IPS-20b (cell line): ENCODE results near the gene CEP83.

Source experiments
- H3K27ac ChIP-seq: one replicate; pipeline ENCODE4 v1.5.1; 2013; ENCODE audit warnings: low read length
- H3K27me3 ChIP-seq: 2 replicates; pipeline ENCODE4 v1.6.1; 2013; ENCODE audit warnings: mild to moderate bottlenecking, low read length, inconsistent platforms; ENCODE audit not compliant: insufficient read depth
- H3K36me3 ChIP-seq: 2 replicates; pipeline ENCODE4 v1.6.1; 2013; ENCODE audit warnings: low read depth, mild to moderate bottlenecking, inconsistent platforms, low read length, moderate library complexity; ENCODE audit not compliant: insufficient read depth
- H3K4me1 ChIP-seq: 2 replicates; pipeline ENCODE4 v1.6.1; 2013; ENCODE audit warnings: mild to moderate bottlenecking, control low read depth, inconsistent platforms, low read length, moderate library complexity; ENCODE audit not compliant: insufficient read depth
- H3K4me3 ChIP-seq: 2 replicates; pipeline ENCODE4 v1.5.1; 2013; ENCODE audit warnings: mild to moderate bottlenecking, low read length, inconsistent platforms
- H3K9ac ChIP-seq: 2 replicates; pipeline ENCODE4 v1.6.1; 2013; ENCODE audit warnings: low read depth, mild to moderate bottlenecking, inconsistent platforms, low read length, moderate library complexity
- H3K9me3 ChIP-seq: 2 replicates; pipeline ENCODE4 v1.6.1; 2013; ENCODE audit warnings: mild to moderate bottlenecking, low read depth, low read length, inconsistent platforms; ENCODE audit not compliant: insufficient read depth

Gene CEP83

GRCh38 chr12:94374124-94374523, 85.5 kb downstream of the CEP83 start:
- H3K9ac ChIP-seq = no peak overlapping the region
- no peak overlapping the region for H3K27ac ChIP-seq
- H3K27me3 ChIP-seq = no peaks in the 10 kb centered on the region

GRCh38 chr12:94372461-94372860, 87.2 kb downstream of the CEP83 start:
- Histone ChIP-seq H3K36me3 (peaks cover 10% of the 10 kb centered on the region; the same call in 1 of the 2 replicates), H3K27me3 (no peaks in the 10 kb centered on the region), H3K9me3 (no peaks in the 10 kb centered on the region), H3K9ac (no peak overlapping the region), H3K4me1 (peaks cover 3% of the 10 kb centered on the region), H3K4me3 (no peak overlapping the region), H3K27ac (no peak overlapping the region)

More at GRCh38 chr12:94374124-94374523, 85.5 kb downstream of the CEP83 start:
- peaks cover 3% of the 10 kb centered on the region for H3K4me1 ChIP-seq
- H3K36me3 ChIP-seq = peaks cover 17% of the 10 kb centered on the region; the same call in 1 of the 2 replicates
- H3K9me3 ChIP-seq = no peaks in the 10 kb centered on the region
- H3K4me3 ChIP-seq = no peak overlapping the region

GRCh38 chr12:94362653-94363052, 97.0 kb downstream of the CEP83 start:
- no peak overlapping the region for H3K9ac ChIP-seq
- no peaks in the 10 kb centered on the region for H3K4me1 ChIP-seq
- no peak overlapping the region for H3K27ac ChIP-seq
- no peak overlapping the region for H3K4me3 ChIP-seq
- peaks cover 28% of the 10 kb centered on the region for H3K9me3 ChIP-seq
- no peaks in the 10 kb centered on the region for H3K27me3 ChIP-seq
- H3K36me3 ChIP-seq = peaks cover 27% of the 10 kb centered on the region

- Histone ChIP-seq H3K36me3 (peaks cover 22% of the 10 kb centered on the region), H3K9me3 (peaks cover 28% of the 10 kb centered on the region), H3K4me1 (no peaks in the 10 kb centered on the region), H3K27me3 (no peaks in the 10 kb centered on the region), H3K4me3 (no peak overlapping the region), H3K27ac (no peak overlapping the region), H3K9ac (no peak overlapping the region)
Observed at GRCh38 chr12:94359761-94360160, 99.9 kb downstream of the CEP83 start.

- H3K27me3 ChIP-seq = no peaks in the 10 kb centered on the region
- H3K9ac ChIP-seq = no peak overlapping the region
- H3K4me1 ChIP-seq = no peaks in the 10 kb centered on the region
- peaks cover 22% of the 10 kb centered on the region; the same call in 1 of the 2 replicates for H3K9me3 ChIP-seq
- peaks cover 13% of the 10 kb centered on the region for H3K36me3 ChIP-seq
- H3K4me3 ChIP-seq = no peak overlapping the region
- H3K27ac ChIP-seq = no peak overlapping the region
Observed at GRCh38 chr12:94353130-94353529, 106.5 kb downstream of the CEP83 start.

- 0 out of 2 replicates have a peak, but pooled peaks cover 3% of the 10 kb centered on the region for H3K36me3 ChIP-seq
- H3K9me3 ChIP-seq = no peaks in the 10 kb centered on the region
- no peak overlapping the region for H3K4me3 ChIP-seq
- no peak overlapping the region for H3K9ac ChIP-seq
- H3K27ac ChIP-seq = no peak overlapping the region
- H3K4me1 ChIP-seq = no peaks in the 10 kb centered on the region
- no peaks in the 10 kb centered on the region for H3K27me3 ChIP-seq
Observed at GRCh38 chr12:94340573-94340972, 119.1 kb downstream of the CEP83 start.

GRCh38 chr12:94338006-94338794, 121.5 kb downstream of the CEP83 start:
- Histone ChIP-seq H3K36me3 (no peaks in the 10 kb centered on the region), H3K4me1 (peaks cover 2% of the 10 kb centered on the region; the same call in 1 of the 2 replicates), H3K9me3 (no peaks in the 10 kb centered on the region), H3K9ac (no peak overlapping the region), H3K27me3 (no peaks in the 10 kb centered on the region), H3K27ac (no peak overlapping the region), H3K4me3 (no peak overlapping the region)

GRCh38 chr12:94336211-94336925, 123.3 kb downstream of the CEP83 start:
- peaks cover 2% of the 10 kb centered on the region; the same call in 1 of the 2 replicates for H3K4me1 ChIP-seq
- H3K9ac ChIP-seq = no peak overlapping the region
- no peak overlapping the region for H3K27ac ChIP-seq
- no peaks in the 10 kb centered on the region for H3K9me3 ChIP-seq
- 0 out of 2 replicates have a peak, but pooled peaks cover 7% of the 10 kb centered on the region for H3K36me3 ChIP-seq
- H3K27me3 ChIP-seq = no peaks in the 10 kb centered on the region
- H3K4me3 ChIP-seq = no peak overlapping the region

- H3K36me3 ChIP-seq = peaks cover 18% of the 10 kb centered on the region; the same call in 1 of the 2 replicates
- peaks cover 2% of the 10 kb centered on the region; the same call in 1 of the 2 replicates for H3K4me1 ChIP-seq
- no peak overlapping the region for H3K9ac ChIP-seq
- H3K9me3 ChIP-seq = no peaks in the 10 kb centered on the region
- no peak overlapping the region for H3K4me3 ChIP-seq
- no peak overlapping the region for H3K27ac ChIP-seq
- H3K27me3 ChIP-seq = no peaks in the 10 kb centered on the region
Observed at GRCh38 chr12:94333396-94333795, 126.3 kb downstream of the CEP83 start.

GRCh38 chr12:94329366-94329765, 130.3 kb downstream of the CEP83 start:
- Histone ChIP-seq H3K9me3 (no peaks in the 10 kb centered on the region), H3K4me3 (no peak overlapping the region), H3K36me3 (peaks cover 29% of the 10 kb centered on the region), H3K27me3 (no peaks in the 10 kb centered on the region), H3K9ac (no peak overlapping the region), H3K4me1 (peaks cover 2% of the 10 kb centered on the region; the same call in 1 of the 2 replicates), H3K27ac (no peak overlapping the region)

GRCh38 chr12:94327809-94328208, 131.9 kb downstream of the CEP83 start:
- H3K27ac ChIP-seq = no peak overlapping the region
- H3K9ac ChIP-seq = no peak overlapping the region
- H3K27me3 ChIP-seq = no peaks in the 10 kb centered on the region
- no peaks in the 10 kb centered on the region for H3K4me1 ChIP-seq
- H3K9me3 ChIP-seq = peaks cover under 1% of the 10 kb centered on the region; the same call in 1 of the 2 replicates
- H3K4me3 ChIP-seq = no peak overlapping the region
- H3K36me3 ChIP-seq = peaks cover 44% of the 10 kb centered on the region
